GM12892 (cell line): ENCODE data around the gene POLR3H.

ENCODE experiments used
- POLR2A ChIP-seq: IDR thresholded peaks from 2 replicates; pipeline ENCODE4 v1.6.1; 2011; ENCODE audit warnings: low read depth, low read length, control low read depth
- POLR2AphosphoS5 ChIP-seq: IDR thresholded peaks from 2 replicates; pipeline ENCODE4 v1.6.1; 2011; ENCODE audit warnings: low read depth, low read length, control low read depth
- TAF1 ChIP-seq: IDR thresholded peaks from 2 replicates; pipeline ENCODE4 v1.6.1; 2011; ENCODE audit warnings: low read depth, mild to moderate bottlenecking, control low read depth, low read length, borderline replicate concordance

DNA sequence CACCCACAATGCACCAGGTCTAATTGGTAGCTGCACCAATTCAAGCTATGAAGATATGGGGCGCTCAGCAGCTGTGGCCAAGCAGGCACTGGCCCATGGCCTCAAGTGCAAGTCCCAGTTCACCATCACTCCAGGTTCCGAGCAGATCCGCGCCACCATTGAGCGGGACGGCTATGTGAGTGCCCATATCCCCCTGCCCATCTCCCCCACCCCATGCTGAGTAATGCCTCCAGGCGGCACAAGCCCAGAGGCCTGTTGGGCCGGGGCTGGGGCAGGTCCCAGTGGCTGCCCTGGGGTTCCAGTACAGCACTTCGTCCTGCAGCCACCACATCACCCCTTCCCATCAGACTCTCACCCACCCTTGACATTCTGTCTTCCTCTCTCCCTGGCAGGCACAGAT lies 21.5 kb downstream of the POLR3H start:
- peak; percentile 22; the same call in 1 of the 2 replicates for TF ChIP-seq POLR2A
- no peak for TF ChIP-seq TAF1
- TF ChIP-seq POLR2AphosphoS5: no peak
